CD4-positive, alpha-beta T cell treated with Interleukin-12 subunit alpha and Interleukin-12 subunit beta, for 1 hour (primary cell): ENCODE data around the gene ZNF346.
"Not testable (repeated sequence)": the region's sequence is repeated elsewhere in the genome, so short reads cannot be mapped to it uniquely, and the experiment has no call there.

Source experiments
- DNase-seq: peaks from one replicate; pipeline ENCODE4 v3.0.0-alpha.2; 2020

ZNF346 gene

DNA sequence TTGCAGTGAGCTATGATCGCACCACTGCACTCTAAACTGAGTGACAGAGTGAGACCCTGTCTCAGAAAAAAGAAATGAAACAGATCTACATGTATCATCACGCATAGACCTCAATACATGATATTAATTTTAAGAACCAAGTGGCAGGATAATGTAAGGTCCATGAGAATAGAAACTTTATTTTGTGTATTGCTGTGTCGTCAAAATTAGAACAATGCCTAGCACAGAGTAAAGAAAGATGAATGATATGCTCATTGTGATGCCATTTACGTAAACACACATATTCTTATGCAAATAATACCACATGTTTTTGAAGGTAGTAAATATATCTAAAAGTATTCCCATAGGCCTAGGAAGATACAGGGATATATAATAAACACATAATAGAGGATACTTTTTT is 12.3 kb upstream of the ZNF346 start:
- DNase-seq = no peak

DNA sequence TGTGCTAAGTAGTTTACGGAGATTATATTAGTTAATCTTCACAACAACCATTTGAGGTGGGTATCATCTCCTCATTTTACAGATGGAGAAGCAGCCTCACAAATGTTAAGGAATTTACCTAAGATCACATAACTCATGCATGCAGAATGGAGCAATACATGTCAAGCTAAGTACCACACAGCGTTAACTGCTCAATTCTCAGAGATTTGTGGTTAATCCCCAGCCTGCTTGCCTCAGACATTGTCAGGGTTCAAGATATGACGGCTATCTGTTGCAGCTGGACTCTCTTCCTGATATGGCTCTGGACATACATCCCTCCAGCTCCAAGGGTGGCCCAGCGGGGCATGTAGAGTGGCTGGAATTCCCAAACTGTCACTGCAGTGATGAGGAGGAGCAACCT is 7.3 kb upstream of the ZNF346 start:
- DNase-seq = no peak

DNA sequence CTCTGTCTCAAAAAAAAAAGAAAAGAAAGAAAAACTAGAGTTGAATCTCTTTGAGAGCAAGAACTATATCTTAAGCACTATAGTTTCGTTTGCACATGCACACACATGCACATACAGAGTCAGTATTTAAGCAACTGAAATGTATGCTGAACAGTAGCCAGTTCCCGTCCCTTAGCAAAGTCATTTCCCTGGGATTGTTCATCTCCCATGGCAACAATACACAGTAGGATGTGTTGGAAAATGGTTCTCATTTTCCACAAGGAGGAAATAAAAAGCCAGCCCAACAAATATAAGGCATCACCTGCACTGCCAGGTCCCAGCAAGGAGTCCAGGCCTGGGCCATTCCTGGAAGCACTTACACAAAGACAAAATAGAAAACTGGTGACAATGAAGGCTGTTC is 4.2 kb upstream of the ZNF346 start:
- DNase-seq = no peak

DNA sequence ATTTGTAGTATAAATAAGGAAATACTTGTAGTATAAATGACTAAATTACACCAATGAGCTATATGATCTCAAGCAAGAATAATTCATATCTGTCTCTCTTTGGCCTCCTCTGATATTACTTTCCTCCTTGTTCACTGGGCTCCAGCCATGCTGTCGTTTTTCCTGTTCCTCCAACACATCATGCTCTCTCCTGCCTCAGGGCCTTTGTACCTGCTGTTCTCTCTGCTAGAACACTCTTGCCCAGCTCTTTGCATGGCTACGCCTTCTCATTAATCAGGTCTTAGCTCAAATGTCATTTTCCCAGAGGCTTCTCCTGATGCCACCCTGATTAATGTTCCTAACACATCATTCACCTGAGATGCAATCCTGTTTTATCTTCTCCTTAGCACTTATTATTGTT is 2.5 kb upstream of the ZNF346 start:
- no peak for DNase-seq

DNA sequence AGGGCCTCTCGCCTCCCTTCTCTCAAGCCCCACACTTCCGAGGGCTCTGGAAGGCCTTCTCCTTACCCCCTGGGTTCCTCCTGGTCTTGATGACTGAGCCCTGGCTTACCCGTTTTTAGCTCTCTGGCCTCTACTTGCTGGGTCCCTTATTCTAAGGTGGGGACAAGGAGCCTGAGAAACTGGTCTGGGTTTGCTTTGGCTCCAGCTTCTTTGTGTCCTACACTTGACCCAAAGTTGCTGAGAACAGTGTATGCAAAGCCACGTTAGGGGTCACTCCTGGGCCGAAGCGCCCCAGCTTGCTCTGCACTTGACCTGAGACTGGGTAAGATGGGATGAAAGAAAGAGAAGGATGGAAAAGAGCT is 788 bp downstream of the ZNF346 start:
- no peak for DNase-seq

DNA sequence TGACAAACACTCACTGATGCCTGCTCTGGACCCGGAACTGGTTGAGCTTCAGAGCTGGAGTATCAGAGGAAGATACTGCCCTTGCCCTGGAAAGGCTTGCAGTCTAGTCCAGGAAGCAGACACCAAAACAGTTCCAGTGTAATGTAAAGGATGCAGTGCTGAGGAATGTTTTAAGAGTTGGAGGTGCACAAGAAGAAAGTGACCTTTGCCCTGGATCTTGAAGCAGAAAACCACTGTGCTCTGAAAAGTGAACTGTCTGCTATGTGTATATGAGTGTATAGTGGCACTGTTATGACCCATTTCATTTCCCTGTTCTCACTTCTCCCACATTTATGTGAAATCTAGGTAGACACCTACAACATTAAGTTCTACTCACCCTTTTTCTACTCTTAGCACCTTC is 2.1 kb downstream of the ZNF346 start:
- no peak for DNase-seq

DNA sequence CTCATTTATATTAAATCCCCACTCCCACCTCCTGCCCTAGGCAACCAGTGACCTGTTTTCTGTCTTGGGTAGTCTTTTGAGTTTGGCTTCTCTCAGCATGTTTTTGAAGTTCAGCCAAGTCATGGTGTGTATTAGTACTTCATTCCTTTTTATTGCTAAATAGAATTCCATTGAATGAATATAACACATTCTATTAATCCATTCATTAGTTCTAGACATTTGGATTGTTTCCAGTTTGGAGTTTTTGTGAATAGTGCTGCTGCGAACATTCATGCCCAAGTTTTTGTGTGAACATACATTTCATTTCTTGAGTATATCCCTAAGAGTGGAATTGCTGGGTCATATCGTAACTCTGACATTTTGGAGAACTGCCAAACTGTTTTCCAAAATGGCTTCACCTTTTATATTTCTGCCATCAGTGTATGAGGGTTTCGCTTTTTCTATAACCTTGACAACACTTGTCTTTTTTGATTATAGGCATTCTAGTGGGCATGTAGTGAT is 2.7 kb downstream of the ZNF346 start:
- DNase-seq = no peak

DNA sequence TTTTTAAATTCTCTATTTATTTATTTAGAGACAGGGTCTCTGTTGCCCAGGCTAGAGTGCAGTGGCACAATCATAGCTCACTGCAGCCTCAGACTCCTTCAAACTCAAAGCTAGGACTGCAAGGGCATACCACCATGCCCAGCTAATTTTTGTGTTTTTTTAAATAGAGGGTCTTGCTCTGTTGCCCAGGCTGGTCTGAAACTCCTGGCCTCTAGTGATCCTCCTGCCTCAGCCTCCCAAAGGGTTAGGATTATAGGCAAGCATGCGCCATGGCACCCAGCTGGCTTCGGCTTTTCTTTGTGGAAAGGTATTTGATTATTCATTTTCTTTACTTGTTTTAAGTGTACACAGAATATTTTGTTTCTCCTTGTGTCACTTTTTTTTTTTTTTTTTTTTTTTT is 5.2 kb downstream of the ZNF346 start:
- DNase-seq = no peak

DNA sequence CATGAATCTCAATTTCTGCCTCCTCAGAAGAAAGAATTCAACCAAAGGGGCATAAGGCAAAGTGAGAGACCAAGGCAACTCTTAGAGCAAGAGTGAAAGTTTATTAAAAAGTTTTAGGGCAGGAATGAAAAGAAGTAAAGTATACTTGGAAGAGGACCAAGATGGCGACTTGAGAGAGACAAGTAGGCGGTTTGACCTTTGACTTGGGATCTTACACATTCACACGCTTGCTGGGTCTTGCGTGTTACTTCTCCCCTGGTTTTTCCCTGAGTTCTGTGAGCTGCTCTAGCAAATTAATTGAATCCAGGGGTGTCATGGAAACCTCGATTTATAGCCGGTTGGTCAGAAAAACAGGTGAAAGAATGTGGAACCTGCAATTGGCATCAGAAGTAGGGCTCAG is 7.0 kb downstream of the ZNF346 start:
- DNase-seq = no peak

DNA sequence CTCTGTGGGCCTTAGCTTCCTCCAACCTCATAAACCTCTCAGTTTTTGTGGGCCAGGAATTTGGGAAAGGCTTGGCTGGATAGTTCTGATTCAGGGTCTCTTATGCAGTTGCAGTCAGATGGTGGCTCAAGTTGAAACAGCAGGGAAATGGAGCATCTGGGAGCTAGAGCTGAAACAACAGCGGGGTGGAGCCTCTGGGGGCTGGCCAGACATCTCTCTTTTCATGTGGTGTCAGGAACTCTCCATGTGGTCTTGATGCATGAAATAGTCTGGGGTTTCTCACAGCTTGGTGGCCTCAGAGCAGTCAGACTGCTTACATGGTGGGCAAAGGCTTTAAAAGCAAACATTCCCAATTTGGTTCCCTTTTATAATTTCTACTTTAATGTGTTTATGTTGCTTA is 13.5 kb downstream of the ZNF346 start:
- DNase-seq = no peak

DNA sequence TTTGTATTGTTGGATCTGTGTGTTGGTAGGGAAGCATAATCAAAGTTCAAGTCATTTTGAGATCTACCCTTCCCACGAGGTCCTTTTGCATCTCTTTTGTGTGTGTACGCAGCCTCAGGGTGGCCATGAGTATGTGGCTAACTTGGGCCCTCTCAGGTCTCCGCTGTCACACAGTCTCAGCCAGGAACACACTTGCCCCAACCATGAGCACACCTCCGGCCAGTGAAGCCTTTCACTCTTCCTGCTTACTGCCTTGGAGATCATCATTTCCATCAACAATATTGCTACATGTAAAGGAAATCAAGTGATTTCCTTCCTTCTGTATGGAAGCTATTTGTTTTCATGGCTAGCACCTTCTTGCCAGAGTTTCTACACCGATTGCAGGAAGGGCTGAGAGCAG is 13.9 kb downstream of the ZNF346 start:
- no peak for DNase-seq

DNA sequence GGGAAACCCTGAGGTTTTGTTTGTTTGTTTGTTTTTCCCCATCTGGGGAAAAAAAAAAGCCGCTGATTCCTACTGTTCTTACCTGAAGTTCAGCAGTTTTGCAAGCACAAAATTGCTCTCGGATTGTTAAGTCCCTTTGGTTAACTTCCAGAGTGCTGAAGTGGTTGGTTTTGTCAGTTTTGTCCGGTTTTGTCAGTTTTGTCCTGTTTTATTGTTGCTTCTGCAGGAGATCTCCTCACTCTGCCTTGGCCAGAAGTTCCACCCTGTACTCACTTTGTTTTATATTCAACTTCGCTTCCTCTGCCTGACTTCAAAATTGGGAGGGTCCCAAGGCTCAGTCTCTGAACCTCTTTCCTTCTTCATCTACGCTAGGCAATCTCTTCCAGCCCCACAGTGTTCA is 14.4 kb downstream of the ZNF346 start:
- DNase-seq = no peak

DNA sequence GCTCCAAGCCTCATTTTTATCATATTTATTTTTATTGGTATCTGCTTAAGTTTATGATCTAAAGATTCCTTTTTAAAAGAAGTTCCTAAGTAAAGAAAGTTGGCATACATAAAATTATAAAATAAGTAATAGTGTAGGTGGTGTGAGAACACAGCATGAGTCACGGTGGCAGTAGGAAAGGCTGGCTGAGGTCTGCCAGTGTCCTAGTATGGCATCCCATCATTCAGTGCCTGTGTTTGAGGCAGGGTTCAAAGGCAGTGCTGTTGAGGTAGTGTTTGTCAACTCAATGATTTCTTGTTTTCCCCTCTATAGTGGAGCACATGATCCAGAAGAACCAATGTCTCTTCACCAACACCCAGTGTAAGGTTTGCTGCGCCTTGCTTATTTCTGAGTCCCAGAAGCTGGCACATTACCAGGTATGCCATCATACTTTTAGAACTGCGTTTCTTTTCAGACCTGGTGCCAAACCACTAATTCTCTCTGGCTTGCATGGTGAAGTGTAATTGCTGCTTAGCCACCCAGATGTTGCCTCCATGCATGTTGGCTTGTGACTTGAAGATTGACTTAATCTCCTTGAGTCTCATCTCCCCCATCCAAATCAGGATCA is 18.4 kb downstream of the ZNF346 start:
- no peak for DNase-seq

DNA sequence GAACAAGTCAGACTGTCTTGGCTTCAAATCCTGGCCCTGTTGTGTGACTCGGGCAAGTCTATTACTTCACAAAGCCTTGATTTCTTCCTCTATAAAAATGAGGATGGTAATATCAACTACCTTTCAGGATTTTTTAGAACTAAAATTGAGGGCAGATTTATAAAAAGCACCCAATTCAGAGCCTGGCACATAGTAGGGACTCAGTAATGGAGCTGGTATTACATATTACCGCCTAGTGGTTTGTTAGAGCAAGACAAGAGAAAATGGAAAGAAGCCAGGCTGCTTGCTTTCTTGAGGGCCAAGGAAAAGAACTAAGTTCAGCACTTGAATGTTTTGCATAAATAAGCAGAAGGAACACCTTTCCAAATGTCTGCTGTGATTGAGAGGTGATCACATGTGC is 19.4 kb downstream of the ZNF346 start:
- no peak for DNase-seq

DNA sequence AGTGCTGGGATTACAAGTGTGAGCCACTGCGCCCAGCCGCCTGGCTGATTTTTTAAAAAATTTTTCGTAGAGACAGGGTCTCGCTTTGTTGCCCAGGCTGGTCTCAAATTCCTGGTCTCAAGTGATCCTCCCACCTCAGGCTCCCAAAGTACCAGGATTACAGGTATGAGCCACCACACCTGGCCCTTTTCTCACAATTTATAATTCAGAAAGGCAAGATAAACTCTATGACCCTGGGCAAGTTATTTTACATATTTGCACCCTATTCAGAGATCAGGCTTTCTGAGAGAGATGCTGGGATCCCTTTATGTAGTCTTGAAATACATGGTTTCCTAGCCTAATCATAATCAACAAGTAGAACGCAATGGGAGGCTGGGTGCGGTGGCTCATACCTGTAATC is 20.6 kb downstream of the ZNF346 start:
- no peak for DNase-seq

DNA sequence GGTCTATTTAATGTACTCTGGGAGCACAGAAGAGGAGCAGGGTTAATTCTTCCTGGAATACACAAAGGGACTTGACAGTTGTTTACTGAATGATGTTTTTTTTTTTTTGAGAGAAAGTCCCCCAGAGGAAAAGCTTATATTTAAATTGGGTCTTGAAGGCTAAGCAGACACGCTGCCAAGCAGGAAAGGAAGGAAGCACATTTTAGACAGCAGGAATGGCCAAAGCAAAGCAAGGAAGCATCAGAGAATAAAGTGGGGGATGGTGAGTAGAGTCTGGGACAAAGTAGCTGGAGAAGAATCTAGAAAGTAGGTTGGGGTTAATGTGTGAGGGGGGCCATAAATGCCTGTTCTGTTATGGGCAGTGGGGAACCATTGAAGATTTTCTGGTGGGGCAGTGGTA is 21.5 kb downstream of the ZNF346 start:
- DNase-seq = no peak

DNA sequence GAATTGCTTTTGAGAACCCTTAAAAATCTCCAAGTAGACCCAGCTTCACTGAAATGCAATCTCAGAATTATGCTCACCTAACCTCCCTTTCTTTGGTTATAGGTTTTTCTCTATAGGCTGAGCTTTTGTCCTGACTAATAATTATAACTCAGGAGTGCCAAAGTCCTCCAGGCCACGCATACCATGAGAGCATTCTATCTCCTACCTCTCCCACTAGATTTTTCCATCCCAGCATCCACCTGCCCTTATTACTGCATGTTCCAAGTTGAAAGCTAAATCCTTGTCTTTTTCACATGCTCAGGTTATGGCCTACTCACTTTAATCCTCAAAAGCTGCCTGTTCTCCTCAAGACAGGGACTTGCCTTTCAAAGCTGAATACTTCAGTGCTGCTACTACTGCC is 22.1 kb downstream of the ZNF346 start:
- no peak for DNase-seq

DNA sequence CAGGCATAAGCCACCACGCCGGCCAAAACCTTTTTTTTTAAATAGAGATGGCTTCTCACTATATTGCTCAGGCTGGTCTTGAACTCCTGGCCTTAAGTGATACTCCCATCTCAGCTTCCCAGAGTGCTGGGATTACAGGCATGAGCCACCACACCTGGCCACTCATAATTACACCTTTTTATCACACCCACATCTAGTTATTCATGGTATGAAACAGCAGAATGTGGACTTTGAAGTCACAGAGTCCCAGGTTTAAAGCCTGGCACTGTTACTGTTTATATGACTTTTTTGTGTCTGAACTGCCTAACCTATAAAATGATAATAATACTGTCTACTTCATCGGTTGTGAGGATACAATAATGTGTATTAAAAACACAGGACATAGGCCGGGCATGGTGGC is 23.1 kb downstream of the ZNF346 start:
- no peak for DNase-seq

DNA sequence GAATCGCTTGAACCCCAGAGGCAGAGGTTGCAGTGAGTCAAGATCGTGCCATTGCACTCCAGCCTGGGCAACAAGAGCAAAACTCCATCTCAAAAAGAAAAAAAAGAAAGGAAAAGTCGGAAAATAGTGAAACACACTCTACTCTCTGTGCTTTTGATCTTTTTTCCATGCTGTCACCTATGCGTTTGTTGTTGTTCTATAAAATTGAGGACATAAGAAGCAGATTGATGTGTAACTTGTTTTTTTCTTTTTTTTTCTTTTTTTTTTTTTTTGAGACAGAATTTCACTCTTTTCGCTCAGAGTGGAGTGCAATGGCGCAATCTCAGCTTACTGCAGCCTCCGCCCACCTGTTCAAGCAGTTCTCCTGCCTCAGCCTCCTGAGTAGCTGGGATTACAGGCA is 26.0 kb downstream of the ZNF346 start:
- not testable (repeated sequence) for DNase-seq

DNA sequence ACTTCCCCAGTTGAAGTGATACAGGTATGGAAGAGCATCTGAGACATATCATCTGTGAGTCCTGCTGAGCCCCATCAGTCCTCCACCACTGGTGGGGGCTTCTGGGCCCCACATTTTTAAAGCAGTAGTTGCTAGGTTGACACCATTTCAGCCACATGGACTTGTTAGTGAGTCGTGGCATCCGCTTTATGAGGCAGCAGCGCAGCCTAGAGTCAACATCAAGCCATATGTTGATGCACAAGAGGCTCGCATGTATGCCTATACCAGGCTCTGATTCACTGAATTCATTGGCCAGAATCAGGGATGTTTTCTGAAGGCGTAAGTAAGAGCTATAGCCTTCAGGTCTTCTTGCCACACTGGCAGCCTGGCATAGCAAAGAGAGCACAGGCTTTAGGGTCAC is 26.8 kb downstream of the ZNF346 start:
- no peak for DNase-seq

DNA sequence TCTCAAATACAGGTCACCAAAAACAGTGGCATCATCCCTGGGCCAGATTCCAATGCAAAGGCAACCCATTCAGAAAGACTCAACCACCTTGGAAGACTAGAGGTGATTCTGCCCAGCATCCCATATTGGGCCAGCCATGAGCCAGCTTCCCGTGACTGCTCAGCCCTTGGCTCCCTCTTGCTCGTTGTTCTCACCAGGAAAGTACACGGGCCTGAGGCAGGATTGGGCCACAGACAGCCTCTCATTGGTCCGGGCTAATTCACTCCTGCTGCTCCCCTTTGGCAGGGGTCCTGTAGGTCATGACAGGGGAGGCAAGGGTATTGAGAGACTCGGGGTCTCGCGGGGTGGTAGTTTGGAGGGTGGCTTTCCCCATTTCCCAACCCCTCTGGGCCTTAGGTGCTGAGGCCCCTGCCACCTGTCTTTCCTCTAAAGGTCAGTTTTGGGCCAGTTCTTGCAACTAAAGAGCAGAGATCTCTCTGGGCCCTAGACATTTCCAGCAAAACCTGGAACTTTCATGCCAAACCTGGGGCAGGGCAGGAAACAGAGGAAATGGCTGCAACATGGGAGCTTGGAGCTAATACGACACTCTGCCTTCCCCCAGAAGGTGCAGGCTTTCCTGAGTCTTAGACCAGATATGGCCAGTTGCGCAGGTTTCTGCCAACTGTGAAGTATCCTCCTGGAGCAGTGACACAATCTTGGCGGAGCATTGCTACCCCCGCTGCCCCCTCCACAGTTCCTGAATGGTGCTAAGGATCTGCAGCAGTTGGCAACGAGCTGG is 42.2 kb downstream of the ZNF346 start:
- DNase-seq = no peak

DNA sequence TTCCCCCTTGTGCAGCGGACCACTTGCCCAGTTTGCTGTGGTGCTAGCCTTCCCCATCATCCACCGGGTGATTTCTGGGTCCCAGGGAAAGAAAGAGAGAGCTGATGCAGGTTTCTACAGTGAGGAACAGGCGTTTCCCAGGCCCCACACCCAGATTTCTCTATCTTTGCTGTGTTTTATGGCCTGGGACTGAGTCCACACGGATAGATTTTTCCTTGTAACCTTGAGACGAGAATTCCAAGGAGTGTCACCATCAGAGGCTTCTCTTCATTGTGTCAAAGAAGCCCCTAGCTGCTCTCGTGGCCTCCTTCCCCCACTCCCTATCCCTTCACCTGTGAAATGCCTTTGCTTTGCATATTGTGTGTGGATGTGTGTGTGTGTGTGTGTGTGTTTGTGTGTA is 43.0 kb downstream of the ZNF346 start:
- no peak for DNase-seq

DNA sequence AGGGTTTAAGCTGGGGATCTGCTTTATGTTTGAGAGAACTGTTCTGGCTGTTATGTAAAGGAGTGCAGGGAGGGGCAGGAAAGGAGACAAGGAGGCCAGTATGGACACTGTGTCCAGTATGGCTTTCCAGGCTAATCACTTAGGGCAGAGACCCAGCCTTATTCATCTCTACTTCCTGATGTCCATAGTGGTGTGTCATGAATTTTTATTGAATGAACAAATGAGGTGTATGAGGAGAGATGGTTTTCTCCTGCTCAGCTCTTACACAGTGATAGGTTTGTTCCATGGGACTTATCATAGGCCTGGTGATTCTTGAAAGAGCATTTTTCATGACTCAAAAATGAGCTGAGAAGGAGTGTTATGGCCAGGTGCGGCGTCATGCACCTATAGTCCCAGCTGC is 43.7 kb downstream of the ZNF346 start:
- DNase-seq = no peak

DNA sequence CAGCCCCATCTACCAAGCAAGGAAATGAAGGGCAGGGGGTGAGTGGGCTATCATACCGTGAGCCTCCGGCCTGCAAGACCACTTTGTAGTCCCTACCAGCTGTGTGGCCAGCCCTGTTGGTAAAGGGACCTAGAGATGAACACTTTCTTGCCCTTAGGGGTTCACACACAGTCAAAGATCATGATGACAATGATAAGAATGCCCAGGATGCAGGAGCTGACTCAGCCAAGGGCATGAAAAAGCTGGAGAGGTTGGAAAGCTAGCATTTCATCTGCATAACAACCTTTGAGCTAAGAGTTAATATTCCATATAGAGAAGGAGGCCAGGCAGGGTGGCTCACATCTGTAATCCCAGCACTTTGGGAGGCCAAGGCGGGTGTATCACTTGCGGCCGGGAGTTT is 45.0 kb downstream of the ZNF346 start:
- DNase-seq = no peak
